Measurements from ENCODE around the gene ZNF558. TPM values are rescaled to one million over a fixed set of nuclear protein-coding genes. Genes with fewer than 3 reads are reported as not detected.

Gene ZNF558
- polyA plus RNA-seq (2011; rRNA removed) (23.6 and 27.9 TPM in 2 replicates), polyA minus RNA-seq (2011; rRNA and poly(A)+ RNA removed) (37.2 and 46.5 TPM in 2 replicates)

- ChIA-PET POLR2A (interaction anchor here (0.6 to 1.6 kb wide), 5 partner anchors 10 to 1763 kb away, joined by 3 to 5 read pairs (median 4); partner anchors contain the start of gene INSR), CTCF (interaction anchor here (1.2 to 1.4 kb wide), 2 partner anchors 16 to 191 kb away, joined by 4 read pairs; no protein-coding TSS in a partner anchor)
- peak; percentile 94 for DNase-seq (ENCODE audit: low read depth, low spot score)
- peak; percentile 17; the same call in 1 of the 2 replicates for TF ChIP-seq CTCF (IDR thresholded peaks at IDR 0.05; ENCODE audit: low read depth, low read length)
- peaks cover 5% of the 10 kb centered on the region; the same call in 1 of the 2 replicates for H3K9me3 ChIP-seq (ENCODE audit: control insufficient read depth, insufficient read depth, low read length)
- no peaks in the 10 kb centered on the region for H3K27me3 ChIP-seq (ENCODE audit: control insufficient read depth, insufficient read depth, low read length)
- H3K27ac ChIP-seq (ENCODE audit: low read depth, low read length) = peak within 1 kb of the TSS; percentile 88
- peak within 1 kb of the TSS; percentile 77 for H3K4me3 ChIP-seq (ENCODE audit: low read depth, low read length)
Measured at GRCh38 chr19:8832132-8833021, at the start of gene ZNF558, which contains the start of gene MBD3L1. Gene ZNF558 (minus strand): TSS chr19:8832304. CDS start chr19:8822659, 9,645 bp downstream. Gene MBD3L1 (plus strand): TSS chr19:8832377. CDS start chr19:8842679, 10,302 bp downstream.

GRCh38 chr19:8881512-8881911 lies 49.4 kb upstream of the ZNF558 start:
- no peaks in the 10 kb centered on the region for H3K27me3 ChIP-seq (ENCODE audit: control insufficient read depth, insufficient read depth, low read length)
- no peak for TF ChIP-seq CTCF (IDR thresholded peaks at IDR 0.05; ENCODE audit: low read depth, low read length)
- CTCF ChIA-PET = no interaction called here
- DNase-seq (ENCODE audit: low read depth, low spot score) = no peak
- peaks cover 48% of the 10 kb centered on the region for H3K9me3 ChIP-seq (ENCODE audit: control insufficient read depth, insufficient read depth, low read length)
- POLR2A ChIA-PET = no interaction called here
- no peak overlapping the region for H3K4me3 ChIP-seq (ENCODE audit: low read depth, low read length)
- no peak overlapping the region for H3K27ac ChIP-seq (ENCODE audit: low read depth, low read length)

DNA sequence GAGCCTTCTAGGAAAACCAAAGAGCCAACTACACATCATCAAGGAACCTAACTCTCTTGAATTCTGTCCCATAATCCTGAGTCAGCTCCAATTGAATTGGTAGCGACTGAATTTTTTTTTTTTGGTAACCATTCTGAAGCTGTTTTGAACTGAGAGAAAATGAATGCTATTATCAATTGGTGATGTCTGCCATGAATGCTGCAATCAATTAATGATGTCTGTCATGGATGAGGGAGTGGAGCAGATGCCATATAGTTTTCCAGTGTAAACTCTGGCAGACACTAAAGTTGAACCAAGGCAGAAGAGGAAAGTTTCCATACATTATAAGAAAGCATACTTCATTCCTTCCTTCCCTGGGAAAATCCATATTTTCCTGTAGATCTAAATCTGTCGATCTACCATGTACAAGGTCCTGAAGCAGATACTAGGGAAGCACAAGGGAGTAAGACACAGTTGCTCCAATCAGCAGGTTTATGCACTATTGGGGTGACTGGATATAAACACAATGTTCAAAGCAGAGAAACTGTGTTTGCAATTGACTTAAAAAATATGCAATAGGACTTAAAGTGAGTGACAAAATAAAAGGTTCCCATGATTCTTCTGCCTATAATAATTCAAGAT lies 48.9 kb upstream of the ZNF558 start:
- ChIA-PET CTCF (no interaction called here), POLR2A (no interaction called here)
- Histone ChIP-seq H3K27me3 (ENCODE audit: control insufficient read depth, insufficient read depth, low read length) (no peaks in the 10 kb centered on the region), H3K9me3 (ENCODE audit: control insufficient read depth, insufficient read depth, low read length) (peaks cover 47% of the 10 kb centered on the region), H3K27ac (ENCODE audit: low read depth, low read length) (no peak overlapping the region), H3K4me3 (ENCODE audit: low read depth, low read length) (no peak overlapping the region)
- DNase-seq (ENCODE audit: low read depth, low spot score) = no peak
- no peak for TF ChIP-seq CTCF (IDR thresholded peaks at IDR 0.05; ENCODE audit: low read depth, low read length)

DNA sequence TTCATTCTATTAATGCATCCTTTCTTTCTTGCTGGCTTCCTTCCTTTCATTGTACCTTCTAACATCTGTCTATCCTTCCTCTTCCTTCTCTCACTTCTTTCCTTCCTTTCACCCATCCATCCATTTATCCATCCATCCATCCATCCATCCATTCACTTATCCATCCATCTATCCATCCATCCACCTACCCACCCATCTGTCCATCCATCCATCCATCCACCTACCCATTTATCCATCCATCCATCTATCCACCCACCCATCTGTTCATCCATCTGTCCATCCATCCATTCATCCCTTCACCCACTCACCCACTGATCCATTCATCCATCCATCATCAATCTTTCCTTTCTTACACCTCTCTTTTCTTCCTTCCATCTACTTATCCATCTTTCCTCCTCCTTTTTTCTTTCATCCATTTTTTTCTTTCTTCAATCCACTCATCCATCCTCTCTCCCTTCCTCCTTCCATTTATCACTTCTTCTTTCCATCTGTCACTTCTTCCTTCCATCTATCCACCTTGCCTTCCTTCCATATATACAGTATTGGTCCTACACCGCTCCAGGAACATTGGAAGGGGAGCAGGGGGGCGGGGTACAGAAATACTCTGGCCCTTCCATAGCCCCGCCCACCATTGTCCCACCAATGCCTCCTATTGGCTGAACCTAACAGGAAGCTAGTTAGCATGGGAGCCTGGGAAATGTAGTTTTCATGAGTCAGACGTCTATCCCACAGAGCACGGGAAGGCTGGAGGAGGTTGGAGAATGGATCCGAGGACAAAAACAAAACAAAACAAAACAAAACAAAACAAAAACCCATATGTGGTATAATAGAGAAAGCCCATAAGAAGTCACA lies 46.0 kb upstream of the ZNF558 start:
- POLR2A ChIA-PET = no interaction called here
- no peak overlapping the region for H3K4me3 ChIP-seq (ENCODE audit: low read depth, low read length)
- no peak overlapping the region for H3K27ac ChIP-seq (ENCODE audit: low read depth, low read length)
- no peaks in the 10 kb centered on the region for H3K27me3 ChIP-seq (ENCODE audit: control insufficient read depth, insufficient read depth, low read length)
- DNase-seq (ENCODE audit: low read depth, low spot score) = no peak
- peaks cover 34% of the 10 kb centered on the region for H3K9me3 ChIP-seq (ENCODE audit: control insufficient read depth, insufficient read depth, low read length)
- no peak for TF ChIP-seq CTCF (IDR thresholded peaks at IDR 0.05; ENCODE audit: low read depth, low read length)
- CTCF ChIA-PET = no interaction called here
